ENCODE measurements around the gene EEPD1. TPM values are rescaled to one million over a fixed set of nuclear protein-coding genes. Genes with fewer than 3 reads are reported as not detected.

The EEPD1 gene
- total and polyA plus RNA-seq, 8 donors: 14.0 to 134 (median 19.4) TPM

DNA sequence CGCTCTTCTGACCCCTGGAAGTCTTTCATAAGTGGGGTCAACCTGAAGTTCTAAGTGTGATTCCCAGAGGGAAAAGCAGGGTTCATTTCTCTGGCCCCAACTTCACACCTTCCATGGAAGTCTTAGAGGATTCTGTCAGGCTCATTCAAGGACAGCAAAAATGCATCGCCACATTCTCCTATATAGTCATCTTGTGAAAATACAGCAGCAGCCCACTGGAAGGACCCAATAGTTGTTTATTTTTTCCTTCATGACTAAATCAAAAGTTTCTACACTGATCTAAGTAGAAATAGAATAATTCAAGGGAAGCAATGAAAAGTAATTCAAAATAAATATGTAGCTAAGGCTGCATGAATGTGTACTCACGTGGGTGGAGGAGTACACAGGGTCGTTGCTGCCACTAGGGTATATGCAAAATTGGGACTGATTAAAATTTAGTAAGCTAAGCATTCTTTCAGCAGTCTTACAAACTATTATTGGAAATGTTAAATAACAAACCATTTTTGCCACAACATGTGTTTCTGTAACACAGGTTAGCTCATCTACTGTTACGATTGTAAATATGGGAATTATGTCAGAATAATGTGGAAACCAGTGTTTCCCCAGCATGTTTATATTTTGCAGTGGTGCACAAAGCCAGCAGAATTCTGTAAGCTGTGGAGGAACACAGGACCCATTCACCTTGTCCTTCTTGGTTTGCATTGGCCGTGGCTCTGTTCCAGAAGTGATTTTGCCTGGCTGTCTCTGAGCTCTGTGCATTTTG lies 33.5 kb downstream of the EEPD1 start:
- no peaks in the 10 kb centered on the region for H3K36me3 ChIP-seq
- H3K9me3 ChIP-seq: no peaks in the 10 kb centered on the region
- H3K4me3 ChIP-seq: no peak overlapping the region
- H3K27me3 ChIP-seq: no peaks in the 10 kb centered on the region
- intact Hi-C loops (cut with DNase I; ENCODE audit: low total_unique reads): no loop called here
- DNase-seq: peak in 1 of 2 donors; percentile 59
- WGBS, 5 donors: 53 to 66% (median 62%) methylated on average over 6 of the region's 6 CpGs
- H3K27ac ChIP-seq: no peak overlapping the region
- TF ChIP-seq POLR2A (IDR thresholded peaks at IDR 0.05): no peak
- TF ChIP-seq EP300 (IDR thresholded peaks at IDR 0.05): no peak
- TF ChIP-seq, protein P1, sequence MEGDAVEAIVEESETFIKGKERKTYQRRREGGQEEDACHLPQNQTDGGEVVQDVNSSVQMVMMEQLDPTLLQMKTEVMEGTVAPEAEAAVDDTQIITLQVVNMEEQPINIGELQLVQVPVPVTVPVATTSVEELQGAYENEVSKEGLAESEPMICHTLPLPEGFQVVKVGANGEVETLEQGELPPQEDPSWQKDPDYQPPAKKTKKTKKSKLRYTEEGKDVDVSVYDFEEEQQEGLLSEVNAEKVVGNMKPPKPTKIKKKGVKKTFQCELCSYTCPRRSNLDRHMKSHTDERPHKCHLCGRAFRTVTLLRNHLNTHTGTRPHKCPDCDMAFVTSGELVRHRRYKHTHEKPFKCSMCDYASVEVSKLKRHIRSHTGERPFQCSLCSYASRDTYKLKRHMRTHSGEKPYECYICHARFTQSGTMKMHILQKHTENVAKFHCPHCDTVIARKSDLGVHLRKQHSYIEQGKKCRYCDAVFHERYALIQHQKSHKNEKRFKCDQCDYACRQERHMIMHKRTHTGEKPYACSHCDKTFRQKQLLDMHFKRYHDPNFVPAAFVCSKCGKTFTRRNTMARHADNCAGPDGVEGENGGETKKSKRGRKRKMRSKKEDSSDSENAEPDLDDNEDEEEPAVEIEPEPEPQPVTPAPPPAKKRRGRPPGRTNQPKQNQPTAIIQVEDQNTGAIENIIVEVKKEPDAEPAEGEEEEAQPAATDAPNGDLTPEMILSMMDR (IDR thresholded peaks at IDR 0.05): no peak
- no peak for TF ChIP-seq POLR2AphosphoS5 (IDR thresholded peaks at IDR 0.05)
- H3K4me1 ChIP-seq: peaks cover 6 to 62% (median 32%) of the 10 kb centered on the region in 4 donors

DNA sequence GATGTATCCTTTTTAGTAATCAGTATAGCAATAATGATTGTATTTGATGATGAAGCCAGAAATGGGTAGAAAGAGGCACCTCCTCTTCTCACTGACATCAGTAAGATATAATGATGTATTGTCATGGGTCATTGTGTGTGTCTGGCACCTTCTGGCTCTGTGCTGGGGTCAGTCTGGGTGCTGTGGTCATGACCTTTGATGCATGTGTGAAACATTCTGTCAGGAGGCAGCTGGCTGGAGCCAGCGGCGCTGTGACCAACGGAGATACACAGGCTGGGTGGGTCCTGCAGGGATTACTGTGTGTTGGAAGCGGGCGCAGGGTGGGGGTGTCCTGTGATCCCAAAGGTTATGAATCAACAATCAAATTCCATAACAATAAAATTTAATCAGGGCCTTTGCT lies 35.2 kb downstream of the EEPD1 start:
- TF ChIP-seq, protein P1 (IDR thresholded peaks at IDR 0.05): no peak
- no peak for TF ChIP-seq POLR2A (IDR thresholded peaks at IDR 0.05)
- TF ChIP-seq EP300 (IDR thresholded peaks at IDR 0.05): no peak
- TF ChIP-seq POLR2AphosphoS5 (IDR thresholded peaks at IDR 0.05): no peak
- H3K27ac ChIP-seq: no peak overlapping the region
- peaks cover 2 to 55% (median 29%) of the 10 kb centered on the region in 4 donors for H3K4me1 ChIP-seq
- no peaks in the 10 kb centered on the region for H3K9me3 ChIP-seq
- H3K4me3 ChIP-seq: no peak overlapping the region
- WGBS, 5 donors: 86 to 91% (median 89%) methylated on average over 5 of the region's 5 CpGs
- intact Hi-C loops (cut with DNase I; ENCODE audit: low total_unique reads): no loop called here
- H3K36me3 ChIP-seq: no peaks in the 10 kb centered on the region
- no peaks in the 10 kb centered on the region for H3K27me3 ChIP-seq
- no peak for DNase-seq

- DNase-seq: no peak
- peaks cover 0 to 49% (median 26%) of the 10 kb centered on the region in 4 donors for H3K4me1 ChIP-seq
- no peaks in the 10 kb centered on the region for H3K36me3 ChIP-seq
- no peak overlapping the region for H3K4me3 ChIP-seq
- WGBS, 5 donors: 83 to 95% (median 84%) methylated on average over 4 of the region's 4 CpGs
- intact Hi-C loops (cut with DNase I; ENCODE audit: low total_unique reads): no loop called here
- no peaks in the 10 kb centered on the region for H3K27me3 ChIP-seq
- H3K9me3 ChIP-seq: no peaks in the 10 kb centered on the region
- TF ChIP-seq POLR2A (IDR thresholded peaks at IDR 0.05) (no peak), POLR2AphosphoS5 (IDR thresholded peaks at IDR 0.05) (no peak), EP300 (IDR thresholded peaks at IDR 0.05) (no peak)
- TF ChIP-seq, protein P1 (IDR thresholded peaks at IDR 0.05): no peak
- no peak overlapping the region for H3K27ac ChIP-seq
These were observed 35.9 kb downstream of the EEPD1 start for GRCh38 chr7:36188906-36189305.

GRCh38 chr7:36190447-36191291 lies 37.6 kb downstream of the EEPD1 start:
- no peak for DNase-seq
- H3K4me3 ChIP-seq: no peak overlapping the region

More at GRCh38 chr7:36190447-36191291, 37.6 kb downstream of the EEPD1 start:
- whole genome bisulfite sequencing, 5 donors: 83 to 92% (median 87%) methylated on average over 5 of the region's 5 CpGs
- H3K36me3 ChIP-seq: no peaks in the 10 kb centered on the region
- intact Hi-C loops (cut with DNase I; ENCODE audit: low total_unique reads): no loop called here
- peak overlapping the region in 1 of 5 donors; percentile 66 for H3K27ac ChIP-seq
- TF ChIP-seq EP300 (IDR thresholded peaks at IDR 0.05) (no peak), POLR2AphosphoS5 (IDR thresholded peaks at IDR 0.05) (no peak), POLR2A (IDR thresholded peaks at IDR 0.05) (no peak)
- TF ChIP-seq, protein P1 (IDR thresholded peaks at IDR 0.05): no peak
- H3K4me1 ChIP-seq: peaks cover 0 to 45% (median 23%) of the 10 kb centered on the region in 4 donors
- H3K27me3 ChIP-seq: no peaks in the 10 kb centered on the region
- H3K9me3 ChIP-seq: no peaks in the 10 kb centered on the region
